ENCODE results near the gene CCDC57. TPM values are rescaled to one million over a fixed set of nuclear protein-coding genes. Genes with fewer than 3 reads are reported as not detected.

Gene CCDC57
- total RNA-seq, 1 donor from 2014 or later: 37.2 TPM

- no peaks in the 10 kb centered on the region for H3K9me3 Mint-ChIP-seq (ENCODE audit: unreplicated experiment)
- no peak overlapping the region for H3K27ac Mint-ChIP-seq (ENCODE audit: unreplicated experiment)
- H3K4me3 Mint-ChIP-seq (ENCODE audit: unreplicated experiment): no peak overlapping the region
- no peak for TF ChIP-seq CTCF (IDR thresholded peaks at IDR 0.05; ENCODE audit: unreplicated experiment)
- H3K4me1 Mint-ChIP-seq (ENCODE audit: unreplicated experiment): peaks cover 14% of the 10 kb centered on the region
- H3K27me3 Mint-ChIP-seq (ENCODE audit: unreplicated experiment): peaks cover 2% of the 10 kb centered on the region
- DNase-seq (ENCODE audit: low spot score): no peak
- H3K36me3 Mint-ChIP-seq (ENCODE audit: low read depth, unreplicated experiment): peaks cover 3% of the 10 kb centered on the region
These were observed 96.4 kb downstream of the CCDC57 start for GRCh38 chr17:82116246-82116645.

GRCh38 chr17:82114872-82115271, 97.8 kb downstream of the CCDC57 start:
- peaks cover 3% of the 10 kb centered on the region for H3K36me3 Mint-ChIP-seq (ENCODE audit: low read depth, unreplicated experiment)
- DNase-seq (ENCODE audit: low spot score): no peak
- H3K4me3 Mint-ChIP-seq (ENCODE audit: unreplicated experiment): no peak overlapping the region
- no peak for TF ChIP-seq CTCF (IDR thresholded peaks at IDR 0.05; ENCODE audit: unreplicated experiment)
- H3K9me3 Mint-ChIP-seq (ENCODE audit: unreplicated experiment): no peaks in the 10 kb centered on the region
- peaks cover 14% of the 10 kb centered on the region for H3K4me1 Mint-ChIP-seq (ENCODE audit: unreplicated experiment)
- H3K27me3 Mint-ChIP-seq (ENCODE audit: unreplicated experiment): peaks cover 2% of the 10 kb centered on the region
- no peak overlapping the region for H3K27ac Mint-ChIP-seq (ENCODE audit: unreplicated experiment)

- Mint-ChIP-seq H3K27ac (ENCODE audit: unreplicated experiment) (no peak overlapping the region), H3K9me3 (ENCODE audit: unreplicated experiment) (no peaks in the 10 kb centered on the region), H3K27me3 (ENCODE audit: unreplicated experiment) (peaks cover 2% of the 10 kb centered on the region), H3K4me1 (ENCODE audit: unreplicated experiment) (peaks cover 13% of the 10 kb centered on the region), H3K4me3 (ENCODE audit: unreplicated experiment) (no peak overlapping the region), H3K36me3 (ENCODE audit: low read depth, unreplicated experiment) (peaks cover 3% of the 10 kb centered on the region)
- no peak for DNase-seq (ENCODE audit: low spot score)
- no peak for TF ChIP-seq CTCF (IDR thresholded peaks at IDR 0.05; ENCODE audit: unreplicated experiment)
These were observed 98.2 kb downstream of the CCDC57 start for GRCh38 chr17:82114447-82114846.

GRCh38 chr17:82113941-82114340, 98.7 kb downstream of the CCDC57 start:
- H3K27ac Mint-ChIP-seq (ENCODE audit: unreplicated experiment): no peak overlapping the region

GRCh38 chr17:82113422-82113821, 99.2 kb downstream of the CCDC57 start:
- peaks cover 3% of the 10 kb centered on the region for H3K36me3 Mint-ChIP-seq (ENCODE audit: low read depth, unreplicated experiment)
- H3K4me1 Mint-ChIP-seq (ENCODE audit: unreplicated experiment): peaks cover 4% of the 10 kb centered on the region
- DNase-seq (ENCODE audit: low spot score): no peak
- no peak overlapping the region for H3K4me3 Mint-ChIP-seq (ENCODE audit: unreplicated experiment)
- H3K9me3 Mint-ChIP-seq (ENCODE audit: unreplicated experiment): no peaks in the 10 kb centered on the region
- peaks cover 2% of the 10 kb centered on the region for H3K27me3 Mint-ChIP-seq (ENCODE audit: unreplicated experiment)
- H3K27ac Mint-ChIP-seq (ENCODE audit: unreplicated experiment): no peak overlapping the region
- TF ChIP-seq CTCF (IDR thresholded peaks at IDR 0.05; ENCODE audit: unreplicated experiment): no peak

More at GRCh38 chr17:82113941-82114340, 98.7 kb downstream of the CCDC57 start:
- Mint-ChIP-seq H3K36me3 (ENCODE audit: low read depth, unreplicated experiment) (peaks cover 3% of the 10 kb centered on the region), H3K27me3 (ENCODE audit: unreplicated experiment) (peaks cover 2% of the 10 kb centered on the region), H3K4me3 (ENCODE audit: unreplicated experiment) (no peak overlapping the region), H3K9me3 (ENCODE audit: unreplicated experiment) (no peaks in the 10 kb centered on the region), H3K4me1 (ENCODE audit: unreplicated experiment) (peaks cover 8% of the 10 kb centered on the region)
- no peak for DNase-seq (ENCODE audit: low spot score)
- TF ChIP-seq CTCF (IDR thresholded peaks at IDR 0.05; ENCODE audit: unreplicated experiment): no peak

Data from endothelial cell (in vitro differentiated cells).